ENCODE measurements around the gene HECW1. TPM values are rescaled to one million over a fixed set of nuclear protein-coding genes. Genes with fewer than 3 reads are reported as not detected.

The HECW1 gene
- total and polyA plus RNA-seq, 5 donors from 2014 or later, result 0.11 to 0.68 (median 0.34) TPM; not detected in 1

- Histone ChIP-seq H3K9me3 (ENCODE audit: control insufficient read depth in 2 of 2, low read length in 2 of 2) (peaks cover 0 to 3% of the 10 kb centered on the region in 2 experiments), H3K36me3 (ENCODE audit: control insufficient read depth, insufficient read depth, low read length) (no peaks in the 10 kb centered on the region), H3K27me3 (ENCODE audit: control insufficient read depth, insufficient read depth, low read length) (peaks cover 16% of the 10 kb centered on the region), H3K4me3 (ENCODE audit: low read depth, low read length) (no peak overlapping the region), H3K4me1 (ENCODE audit: control insufficient read depth, insufficient read depth, low read length, poor library complexity, severe bottlenecking) (no peaks in the 10 kb centered on the region), H3K27ac (ENCODE audit: insufficient read depth, low read length, poor library complexity, severe bottlenecking) (no peak overlapping the region)
- no peaks in the 10 kb centered on the region for H3K36me3 Mint-ChIP-seq
- H3K27me3 Mint-ChIP-seq, result peaks cover 43% of the 10 kb centered on the region
- peaks cover 0 to 3% (median 0%) of the 10 kb centered on the region in 7 donors for H3K9me3 Mint-ChIP-seq
- DNase-seq (no peak), ATAC-seq (ENCODE audit: low read depth in 2 of 2) (no peak)
- no peak overlapping the region for H3K4me3 Mint-ChIP-seq
- no peaks in the 10 kb centered on the region for H3K4me1 Mint-ChIP-seq
- no peak overlapping the region for H3K27ac Mint-ChIP-seq
Observed at GRCh38 chr7:43560742-43561330, 448.4 kb downstream of the HECW1 start.

GRCh38 chr7:43562383-43562782, 449.9 kb downstream of the HECW1 start:
- Histone ChIP-seq H3K27me3 (ENCODE audit: control insufficient read depth, insufficient read depth, low read length) (peaks cover 16% of the 10 kb centered on the region), H3K36me3 (ENCODE audit: control insufficient read depth, insufficient read depth, low read length) (no peaks in the 10 kb centered on the region), H3K9me3 (ENCODE audit: control insufficient read depth in 2 of 2, low read length in 2 of 2) (peaks cover 0 to 3% of the 10 kb centered on the region in 2 experiments), H3K4me1 (ENCODE audit: control insufficient read depth, insufficient read depth, low read length, poor library complexity, severe bottlenecking) (no peaks in the 10 kb centered on the region), H3K27ac (ENCODE audit: insufficient read depth, low read length, poor library complexity, severe bottlenecking) (no peak overlapping the region), H3K4me3 (ENCODE audit: low read depth, low read length) (no peak overlapping the region)
- H3K27me3 Mint-ChIP-seq, result peaks cover 40% of the 10 kb centered on the region
- no peak overlapping the region for H3K27ac Mint-ChIP-seq
- DNase-seq (no peak), ATAC-seq (ENCODE audit: low read depth in 2 of 2) (no peak)
- H3K4me3 Mint-ChIP-seq, result no peak overlapping the region
- H3K36me3 Mint-ChIP-seq, result no peaks in the 10 kb centered on the region
- H3K9me3 Mint-ChIP-seq, result peaks cover 0 to 3% (median 0%) of the 10 kb centered on the region in 7 donors
- no peaks in the 10 kb centered on the region for H3K4me1 Mint-ChIP-seq

GRCh38 chr7:43565786-43566185, 453.3 kb downstream of the HECW1 start:
- Histone ChIP-seq H3K4me3 (ENCODE audit: low read depth, low read length) (no peak overlapping the region), H3K27ac (ENCODE audit: insufficient read depth, low read length, poor library complexity, severe bottlenecking) (no peak overlapping the region), H3K9me3 (ENCODE audit: control insufficient read depth in 2 of 2, low read length in 2 of 2) (peaks cover 0 to 3% of the 10 kb centered on the region in 2 experiments), H3K4me1 (ENCODE audit: control insufficient read depth, insufficient read depth, low read length, poor library complexity, severe bottlenecking) (no peaks in the 10 kb centered on the region), H3K36me3 (ENCODE audit: control insufficient read depth, insufficient read depth, low read length) (no peaks in the 10 kb centered on the region), H3K27me3 (ENCODE audit: control insufficient read depth, insufficient read depth, low read length) (peaks cover 12% of the 10 kb centered on the region)
- H3K36me3 Mint-ChIP-seq, result no peaks in the 10 kb centered on the region
- H3K27me3 Mint-ChIP-seq, result peaks cover 30% of the 10 kb centered on the region
- no peak for DNase-seq
- no peak overlapping the region for H3K4me3 Mint-ChIP-seq
- H3K27ac Mint-ChIP-seq, result no peak overlapping the region
- ATAC-seq (ENCODE audit: low read depth in 2 of 2), result no peak
- peaks cover 0 to 4% (median 0%) of the 10 kb centered on the region in 7 donors for H3K9me3 Mint-ChIP-seq
- H3K4me1 Mint-ChIP-seq, result peaks cover 0 to 6% (median 0%) of the 10 kb centered on the region in 4 donors

- H3K27me3 Mint-ChIP-seq, result peaks cover 10% of the 10 kb centered on the region
- Histone ChIP-seq H3K27me3 (ENCODE audit: control insufficient read depth, insufficient read depth, low read length) (no peaks in the 10 kb centered on the region), H3K36me3 (ENCODE audit: control insufficient read depth, insufficient read depth, low read length) (no peaks in the 10 kb centered on the region), H3K27ac (ENCODE audit: insufficient read depth, low read length, poor library complexity, severe bottlenecking) (no peak overlapping the region), H3K4me3 (ENCODE audit: low read depth, low read length) (no peak overlapping the region), H3K4me1 (ENCODE audit: control insufficient read depth, insufficient read depth, low read length, poor library complexity, severe bottlenecking) (no peaks in the 10 kb centered on the region), H3K9me3 (ENCODE audit: control insufficient read depth in 2 of 2, low read length in 2 of 2) (no peaks in the 10 kb centered on the region)
- ATAC-seq (ENCODE audit: low read depth in 2 of 2) (no peak), DNase-seq (no peak)
- peaks cover 2 to 7% (median 4%) of the 10 kb centered on the region in 4 donors for H3K4me1 Mint-ChIP-seq
- H3K36me3 Mint-ChIP-seq, result no peaks in the 10 kb centered on the region
- H3K4me3 Mint-ChIP-seq, result peak overlapping the region in 1 of 4 donors; percentile 2
- peak overlapping the region in 1 of 3 donors; percentile 35 for H3K27ac Mint-ChIP-seq
- peaks cover 0 to 2% (median 0%) of the 10 kb centered on the region in 7 donors for H3K9me3 Mint-ChIP-seq
Observed at GRCh38 chr7:43568529-43568928, 456.1 kb downstream of the HECW1 start.

GRCh38 chr7:43569424-43569823, 457.0 kb downstream of the HECW1 start:
- H3K4me1 Mint-ChIP-seq, result peaks cover 2 to 7% (median 4%) of the 10 kb centered on the region in 4 donors
- no peaks in the 10 kb centered on the region for H3K27me3 ChIP-seq (ENCODE audit: control insufficient read depth, insufficient read depth, low read length)
- H3K36me3 ChIP-seq (ENCODE audit: control insufficient read depth, insufficient read depth, low read length), result no peaks in the 10 kb centered on the region
- no peaks in the 10 kb centered on the region for H3K9me3 ChIP-seq (ENCODE audit: control insufficient read depth in 2 of 2, low read length in 2 of 2)
- no peak overlapping the region for H3K4me3 Mint-ChIP-seq
- no peak overlapping the region for H3K4me3 ChIP-seq (ENCODE audit: low read depth, low read length)
- H3K27ac ChIP-seq (ENCODE audit: insufficient read depth, low read length, poor library complexity, severe bottlenecking), result no peak overlapping the region
- no peak overlapping the region for H3K27ac Mint-ChIP-seq
- peaks cover 0 to 2% (median 0%) of the 10 kb centered on the region in 7 donors for H3K9me3 Mint-ChIP-seq
- no peaks in the 10 kb centered on the region for H3K4me1 ChIP-seq (ENCODE audit: control insufficient read depth, insufficient read depth, low read length, poor library complexity, severe bottlenecking)
- ATAC-seq (ENCODE audit: low read depth in 2 of 2) (no peak), DNase-seq (no peak)
- H3K36me3 Mint-ChIP-seq, result no peaks in the 10 kb centered on the region
- peaks cover 12% of the 10 kb centered on the region for H3K27me3 Mint-ChIP-seq

- Mint-ChIP-seq H3K27me3 (peaks cover 12% of the 10 kb centered on the region), H3K27ac (no peak overlapping the region), H3K4me3 (no peak overlapping the region), H3K9me3 (peaks cover 0 to 2% (median 0%) of the 10 kb centered on the region in 7 donors), H3K4me1 (peaks cover 2 to 7% (median 4%) of the 10 kb centered on the region in 4 donors), H3K36me3 (no peaks in the 10 kb centered on the region)
- ATAC-seq (ENCODE audit: low read depth in 2 of 2), result no peak
- DNase-seq, result no peak
- Histone ChIP-seq H3K27me3 (ENCODE audit: control insufficient read depth, insufficient read depth, low read length) (no peaks in the 10 kb centered on the region), H3K9me3 (ENCODE audit: control insufficient read depth in 2 of 2, low read length in 2 of 2) (no peaks in the 10 kb centered on the region), H3K36me3 (ENCODE audit: control insufficient read depth, insufficient read depth, low read length) (no peaks in the 10 kb centered on the region), H3K4me1 (ENCODE audit: control insufficient read depth, insufficient read depth, low read length, poor library complexity, severe bottlenecking) (no peaks in the 10 kb centered on the region), H3K4me3 (ENCODE audit: low read depth, low read length) (no peak overlapping the region), H3K27ac (ENCODE audit: insufficient read depth, low read length, poor library complexity, severe bottlenecking) (no peak overlapping the region)
Observed at GRCh38 chr7:43570688-43571365, 458.4 kb downstream of the HECW1 start.

- DNase-seq, result peak in 1 of 3 donors; percentile 60
- Mint-ChIP-seq H3K4me3 (no peak overlapping the region), H3K27ac (no peak overlapping the region), H3K4me1 (peaks cover 2 to 7% (median 4%) of the 10 kb centered on the region in 4 donors), H3K36me3 (no peaks in the 10 kb centered on the region), H3K27me3 (peaks cover 8% of the 10 kb centered on the region), H3K9me3 (peaks cover 0 to 2% (median 0%) of the 10 kb centered on the region in 7 donors)
- H3K27ac ChIP-seq (ENCODE audit: insufficient read depth, low read length, poor library complexity, severe bottlenecking), result no peak overlapping the region
- H3K4me3 ChIP-seq (ENCODE audit: low read depth, low read length), result no peak overlapping the region
- no peaks in the 10 kb centered on the region for H3K27me3 ChIP-seq (ENCODE audit: control insufficient read depth, insufficient read depth, low read length)
- no peaks in the 10 kb centered on the region for H3K9me3 ChIP-seq (ENCODE audit: control insufficient read depth in 2 of 2, low read length in 2 of 2)
- ATAC-seq (ENCODE audit: low read depth in 2 of 2), result peak; percentile 58 to 65
- no peaks in the 10 kb centered on the region for H3K4me1 ChIP-seq (ENCODE audit: control insufficient read depth, insufficient read depth, low read length, poor library complexity, severe bottlenecking)
- no peaks in the 10 kb centered on the region for H3K36me3 ChIP-seq (ENCODE audit: control insufficient read depth, insufficient read depth, low read length)
Observed at GRCh38 chr7:43572516-43573049, 460.1 kb downstream of the HECW1 start.
